ENCODE results near the gene DNMT3A. TPM values are rescaled to one million over a fixed set of nuclear protein-coding genes. Genes with fewer than 3 reads are reported as not detected.

The DNMT3A gene
- total and polyA plus RNA-seq, 12 donors = 10.6 to 53.4 (median 25.0) TPM

DNA sequence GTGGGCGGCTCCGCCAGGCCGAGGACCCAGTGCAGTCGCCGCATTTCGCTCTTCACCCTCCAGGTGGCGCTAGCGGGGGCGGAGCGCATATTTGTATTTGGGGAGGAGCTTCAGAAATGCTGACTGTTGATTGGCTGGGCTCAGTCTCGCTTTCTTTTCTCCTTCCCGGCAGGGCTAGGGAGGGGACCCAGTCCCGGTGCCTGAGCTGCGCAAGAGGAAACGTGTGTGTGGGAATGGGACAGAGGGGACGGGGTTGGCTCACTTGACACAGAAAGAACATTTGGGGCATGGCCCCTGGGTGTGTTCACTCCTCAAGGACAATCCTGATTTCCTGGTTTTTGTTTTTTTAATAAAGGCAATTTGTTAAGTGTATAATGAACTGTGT lies 20.3 kb upstream of the DNMT3A start:
- TF ChIP-seq, protein P1, sequence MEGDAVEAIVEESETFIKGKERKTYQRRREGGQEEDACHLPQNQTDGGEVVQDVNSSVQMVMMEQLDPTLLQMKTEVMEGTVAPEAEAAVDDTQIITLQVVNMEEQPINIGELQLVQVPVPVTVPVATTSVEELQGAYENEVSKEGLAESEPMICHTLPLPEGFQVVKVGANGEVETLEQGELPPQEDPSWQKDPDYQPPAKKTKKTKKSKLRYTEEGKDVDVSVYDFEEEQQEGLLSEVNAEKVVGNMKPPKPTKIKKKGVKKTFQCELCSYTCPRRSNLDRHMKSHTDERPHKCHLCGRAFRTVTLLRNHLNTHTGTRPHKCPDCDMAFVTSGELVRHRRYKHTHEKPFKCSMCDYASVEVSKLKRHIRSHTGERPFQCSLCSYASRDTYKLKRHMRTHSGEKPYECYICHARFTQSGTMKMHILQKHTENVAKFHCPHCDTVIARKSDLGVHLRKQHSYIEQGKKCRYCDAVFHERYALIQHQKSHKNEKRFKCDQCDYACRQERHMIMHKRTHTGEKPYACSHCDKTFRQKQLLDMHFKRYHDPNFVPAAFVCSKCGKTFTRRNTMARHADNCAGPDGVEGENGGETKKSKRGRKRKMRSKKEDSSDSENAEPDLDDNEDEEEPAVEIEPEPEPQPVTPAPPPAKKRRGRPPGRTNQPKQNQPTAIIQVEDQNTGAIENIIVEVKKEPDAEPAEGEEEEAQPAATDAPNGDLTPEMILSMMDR (IDR thresholded peaks at IDR 0.05) = peak; percentile 87 to 99 (median 94)
- TF ChIP-seq POLR2A (IDR thresholded peaks at IDR 0.05) = peak; percentile 22 to 67
- no peaks in the 10 kb centered on the region for H3K36me3 ChIP-seq (replicated peaks in 1 of 2)
- peaks cover 0 to 5% of the 10 kb centered on the region in 2 donors for H3K4me1 ChIP-seq (replicated peaks in 1 of 2)
- H3K27ac ChIP-seq = peak overlapping the region in 4 of 5 donors; percentile 2 to 52 (median 41)
- intact Hi-C loops (cut with DNase I) = loop anchor here in 1 of 2 donors (10.0 kb wide), 1 partner anchor 163 kb away; no protein-coding TSS in a partner anchor
- 0 to 2% (median 1%) methylated on average over 7 to 16 of the region's 16 CpGs for WGBS, 4 donors
- H3K27me3 ChIP-seq = no peaks in the 10 kb centered on the region
- H3K9me3 ChIP-seq (replicated peaks in 1 of 3) = no peaks in the 10 kb centered on the region
- H3K4me3 ChIP-seq = peak overlapping the region in 2 of 4 donors; percentile 7 to 54
- peak; percentile 91 to 96 (median 93) for DNase-seq

GRCh38 chr2:25361261-25362048 lies 19.7 kb upstream of the DNMT3A start:
- no peaks in the 10 kb centered on the region for H3K9me3 ChIP-seq (replicated peaks in 1 of 3)
- intact Hi-C loops (cut with DNase I) = loop anchor here in 1 of 2 donors (10.0 kb wide), 1 partner anchor 163 kb away; no protein-coding TSS in a partner anchor
- H3K36me3 ChIP-seq (replicated peaks in 1 of 2) = no peaks in the 10 kb centered on the region
- DNase-seq = no peak
- TF ChIP-seq, protein P1 (IDR thresholded peaks at IDR 0.05) = no peak
- TF ChIP-seq POLR2A (IDR thresholded peaks at IDR 0.05) = no peak
- peaks cover 0 to 5% of the 10 kb centered on the region in 2 donors for H3K4me1 ChIP-seq (replicated peaks in 1 of 2)
- WGBS, 4 donors = 44 to 58% (median 53%) methylated on average over 24 to 34 of the region's 34 CpGs
- no peak overlapping the region for H3K27ac ChIP-seq
- no peaks in the 10 kb centered on the region for H3K27me3 ChIP-seq
- peak overlapping the region in 2 of 4 donors; percentile 7 to 54 for H3K4me3 ChIP-seq

- Histone ChIP-seq H3K4me1 (replicated peaks in 1 of 2) (peaks cover 0 to 5% of the 10 kb centered on the region in 2 donors), H3K36me3 (replicated peaks in 1 of 2) (no peaks in the 10 kb centered on the region), H3K27ac (no peak overlapping the region), H3K27me3 (no peaks in the 10 kb centered on the region), H3K4me3 (no peak overlapping the region), H3K9me3 (replicated peaks in 1 of 3) (no peaks in the 10 kb centered on the region)
- intact Hi-C loops (cut with DNase I) = no loop called here
- no peak for DNase-seq
- TF ChIP-seq POLR2A (IDR thresholded peaks at IDR 0.05) = no peak
- TF ChIP-seq, protein P1 (IDR thresholded peaks at IDR 0.05) = no peak
- WGBS, 4 donors = 80 to 84% (median 83%) methylated on average over 7 to 8 of the region's 8 CpGs
These were observed 17.1 kb upstream of the DNMT3A start for GRCh38 chr2:25358836-25359235.

DNA sequence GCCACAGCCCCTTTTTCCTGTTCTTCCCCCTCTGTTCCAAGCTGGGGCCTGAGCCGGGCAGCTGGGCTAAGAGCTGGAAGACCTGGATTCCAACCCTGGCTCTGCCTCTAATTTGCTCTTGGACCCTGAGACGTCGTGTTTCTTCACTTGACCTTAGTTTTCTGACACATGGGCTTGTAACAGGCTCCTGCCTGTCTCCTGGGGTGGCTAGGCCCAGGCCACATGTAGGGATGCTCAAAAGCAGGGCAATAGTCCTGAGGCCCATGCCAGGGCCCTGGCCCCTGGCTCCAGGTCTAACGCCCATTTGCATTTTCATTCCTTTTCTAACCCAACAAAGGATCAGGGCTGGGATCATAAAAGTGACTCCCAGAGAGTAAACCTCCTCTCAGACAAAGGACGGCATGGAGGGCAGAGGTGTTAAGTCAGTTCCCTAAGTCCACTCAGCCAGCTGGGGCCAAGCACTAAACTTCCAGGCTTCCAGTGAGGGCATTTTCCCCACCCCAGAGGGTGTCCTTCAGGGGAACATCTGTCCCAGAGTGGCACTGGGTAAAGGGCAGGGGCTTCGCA lies 16.6 kb upstream of the DNMT3A start:
- TF ChIP-seq, protein P1 (IDR thresholded peaks at IDR 0.05) = no peak
- no peak for TF ChIP-seq POLR2A (IDR thresholded peaks at IDR 0.05)
- Histone ChIP-seq H3K27me3 (no peaks in the 10 kb centered on the region), H3K4me1 (replicated peaks in 1 of 2) (peaks cover 0 to 5% of the 10 kb centered on the region in 2 donors), H3K9me3 (replicated peaks in 1 of 3) (no peaks in the 10 kb centered on the region), H3K4me3 (no peak overlapping the region), H3K27ac (no peak overlapping the region), H3K36me3 (replicated peaks in 1 of 2) (no peaks in the 10 kb centered on the region)
- DNase-seq = no peak
- 88 to 96% (median 92%) methylated on average over 5 to 6 of the region's 6 CpGs for WGBS, 4 donors
- intact Hi-C loops (cut with DNase I) = no loop called here
